HCT116 (cell line): Measurements from ENCODE around the gene DNMT1. TPM values are rescaled to one million over a fixed set of nuclear protein-coding genes. Genes with fewer than 3 reads are reported as not detected.

Source experiments
- ATAC-seq: fragments of 200-7000 bp; cut with Tn5 transposase; 2 replicates; pipeline ENCODE4 v1.9.1; 2020; ENCODE audit warnings: mild to moderate bottlenecking, moderate library complexity
- BruUV-seq: library from RNA; stranded (reverse); fragments of 400-500 nt; replicated peaks from 2 replicates; lab custom pipeline; 2021; lab: Mats Ljungman, UMichigan
- CTCF ChIA-PET: fragments of 300-600 bp; sonication (Branson Sonifier 250); formaldehyde crosslinking; loops from one replicate; lab custom pipeline; 2021; ENCODE audit warnings: antibody characterized with exemption; lab: Charles Lee
- POLR2A ChIA-PET: fragments of 300-600, 350-600 bp; sonication (Branson Sonifier 250); formaldehyde crosslinking; loops from one replicate; lab custom pipeline; 2021; ENCODE audit warnings: antibody characterized with exemption; lab: Charles Lee
- RAD21 ChIA-PET, 2 experiments: fragments of 300-600 bp; sonication (Branson Sonifier 250); formaldehyde crosslinking; loops; one replicate each; lab custom pipeline; 2023; ENCODE audit warnings: low total read pairs in 2 of 2; ENCODE audit not compliant: uncharacterized antibody in 2 of 2, unreplicated experiment in 2 of 2, low non-redundant PET in 1 of 2; lab: Charles Lee
- DNase-seq: peaks from one replicate; pipeline ENCODE4 v3.0.0-alpha.2; 2010; ENCODE audit warnings: low read depth, low spot score
- H2AFZ ChIP-seq: fragments of 200-600 bp; shearing (Covaris generic), sonication (generic); 2 replicates; pipeline ENCODE4 v1.6.1; 2017; ENCODE audit warnings: low read depth, mixed run types, mixed read lengths, antibody characterized with exemption, low read length; ENCODE audit not compliant: poor library complexity, severe bottlenecking
- H3K27ac ChIP-seq: 2 replicates; pipeline ENCODE4 v1.5.1; 2012; ENCODE audit warnings: low read depth, low read length
- H3K27me3 ChIP-seq: fragments of 200-600 bp; sonication (generic); 2 replicates; pipeline ENCODE4 v1.6.1; 2016; ENCODE audit warnings: mixed run types, low read length, mixed read lengths; ENCODE audit not compliant: insufficient read depth
- H3K36me3 ChIP-seq, 2 experiments: fragments of 200-500 bp in 1 of 2; fragments of 200-600 bp in 1 of 2; sonication (Bioruptor generic) in 1 of 2; sonication (generic) in 1 of 2; 2 replicates each; pipeline versions ENCODE4 v1.5.1 to v1.6.1; 2014 to 2016; ENCODE audit warnings: low read length in 2 of 2, inconsistent platforms in 1 of 2, mixed read lengths in 1 of 2, mixed run types in 1 of 2; ENCODE audit not compliant: insufficient read depth in 2 of 2, control insufficient read depth in 1 of 2
- H3K4me1 ChIP-seq, 2 experiments: fragments of 200-600 bp in 1 of 2; sonication (generic) in 1 of 2; 2 replicates each; pipeline versions ENCODE4 v1.5.1 to v1.6.1; 2012 to 2017; ENCODE audit warnings: low read length in 2 of 2, inconsistent platforms in 1 of 2, mild to moderate bottlenecking in 1 of 2, mixed read lengths in 1 of 2, mixed run types in 1 of 2, moderate library complexity in 1 of 2; ENCODE audit not compliant: insufficient read depth in 2 of 2, control insufficient read depth in 1 of 2
- H3K4me2 ChIP-seq: fragments of 200-600 bp; sonication (generic); 2 replicates; pipeline ENCODE4 v1.6.1; 2017; ENCODE audit warnings: mixed run types, low read length, mixed read lengths
- H3K4me3 ChIP-seq, 2 experiments: fragments of 200-600 bp in 1 of 2; sonication (generic) in 1 of 2; replicated peaks in 1 of 2; 2 replicates each; pipeline ENCODE4 v1.5.1; 2011 to 2016; ENCODE audit warnings: low read length in 2 of 2, control low read depth in 1 of 2, low read depth in 1 of 2, mild to moderate bottlenecking in 1 of 2, mixed read lengths in 1 of 2, mixed run types in 1 of 2
- H3K79me2 ChIP-seq: fragments of 200-600 bp; sonication (generic); 2 replicates; pipeline ENCODE4 v1.6.1; 2017; ENCODE audit warnings: mild to moderate bottlenecking, mixed run types, low read length, moderate library complexity, mixed read lengths; ENCODE audit not compliant: insufficient read depth
- H3K9ac ChIP-seq: fragments of 200-600 bp; sonication (generic); 2 replicates; pipeline ENCODE4 v1.6.1; 2016; ENCODE audit warnings: low read length, mixed read lengths
- H3K9me2 ChIP-seq: fragments of 200-600 bp; sonication (generic), shearing (Covaris generic); 2 replicates; pipeline ENCODE4 v1.6.1; 2017; ENCODE audit warnings: mixed run types, mild to moderate bottlenecking, moderate library complexity; ENCODE audit not compliant: insufficient read depth
- H3K9me3 ChIP-seq, 2 experiments: fragments of 200-500 bp in 1 of 2; fragments of 200-600 bp in 1 of 2; sonication (Bioruptor generic) in 1 of 2; sonication (generic) in 1 of 2; 2 replicates each; pipeline ENCODE4 v1.6.1; 2014 to 2017; ENCODE audit warnings: low read length in 2 of 2, mixed read lengths in 2 of 2, inconsistent platforms in 1 of 2, low read depth in 1 of 2, mild to moderate bottlenecking in 1 of 2, mixed run types in 1 of 2, moderate library complexity in 1 of 2; ENCODE audit not compliant: control insufficient read depth in 1 of 2, insufficient read depth in 1 of 2
- H4K20me1 ChIP-seq: fragments of 200-600 bp; sonication (generic), shearing (Covaris generic); 2 replicates; pipeline ENCODE4 v1.6.1; 2017; ENCODE audit warnings: mixed run types, mild to moderate bottlenecking, moderate library complexity; ENCODE audit not compliant: insufficient read depth
- ATF3 ChIP-seq: IDR thresholded peaks from 2 replicates; pipeline ENCODE4 v1.6.1; 2012
- CEBPB ChIP-seq: IDR thresholded peaks from 2 replicates; pipeline ENCODE4 v1.6.1; 2012; ENCODE audit warnings: low read depth
- CTCF ChIP-seq, 3 experiments: fragments of 200-600 bp in 1 of 3; sonication (generic) in 1 of 3; IDR thresholded peaks in 2 of 3; conservative IDR thresholded peaks in 1 of 3; 2 replicates each; pipeline ENCODE4 v1.5.1; 2012 to 2017; ENCODE audit warnings: low read depth in 2 of 3, low read length in 2 of 3, antibody characterized with exemption in 1 of 3, borderline replicate concordance in 1 of 3, control low read depth in 1 of 3, mild to moderate bottlenecking in 1 of 3, mixed read lengths in 1 of 3, mixed run types in 1 of 3, moderate library complexity in 1 of 3; ENCODE audit not compliant: insufficient read depth in 1 of 3
- EZH2 ChIP-seq: fragments of 200-600 bp; sonication (generic); IDR thresholded peaks from 2 replicates; pipeline ENCODE4 v1.6.1; 2017; ENCODE audit warnings: antibody characterized with exemption, mixed run types
- EZH2phosphoT487 ChIP-seq: fragments of 200-600 bp; IDR thresholded peaks from 2 replicates; pipeline ENCODE4 v1.6.1; 2018; ENCODE audit warnings: antibody characterized with exemption, borderline replicate concordance
- JUND ChIP-seq: IDR thresholded peaks from 2 replicates; pipeline ENCODE4 v1.6.1; 2012
- MAX ChIP-seq: IDR thresholded peaks from 2 replicates; pipeline ENCODE4 v1.6.1; 2012
- TCF7L2 ChIP-seq: IDR thresholded peaks from 2 replicates; pipeline ENCODE4 v1.7.0; 2011; ENCODE audit warnings: borderline replicate concordance, inconsistent platforms; ENCODE audit not compliant: insufficient read depth, insufficient read length; ENCODE audit errors: extremely low read depth
- YY1 ChIP-seq: IDR thresholded peaks from 2 replicates; pipeline ENCODE4 v1.6.1; 2011; ENCODE audit warnings: low read length, low read depth, moderate library complexity, mild to moderate bottlenecking; ENCODE audit not compliant: insufficient replicate concordance; ENCODE audit errors: extremely low read depth
- ZFX ChIP-seq: fragments of 450-650 bp; IDR thresholded peaks from 2 replicates; pipeline ENCODE4 v1.6.1; 2017
- ZNF274 ChIP-seq: fragments of 200-500 bp; sonication (Bioruptor generic); IDR thresholded peaks from 2 replicates; pipeline ENCODE4 v1.6.1; 2014; ENCODE audit warnings: mild to moderate bottlenecking, low read depth, low read length, inconsistent platforms
- intact Hi-C: fragments of 100-400 bp; cut with micrococcal nuclease; formaldehyde crosslinking; loops from 2 replicates; pipeline ENCODE4 v1.10.0; 2022
- total RNA-seq: library from RNA; stranded (reverse); gene quantifications from one replicate; pipeline ENCODE4 v1.2.1, GENCODE V29; 2021; ENCODE audit not compliant: unreplicated experiment

The DNMT1 gene
- total RNA-seq, 1 experiment from 2014 or later = 235 TPM

- no TSS peak for BruUV-seq
- Histone ChIP-seq H3K4me3 (no peak overlapping the region), H3K36me3 (peaks cover 63 to 77% of the 10 kb centered on the region in 2 experiments), H3K9ac (no peak overlapping the region), H3K4me2 (no peak overlapping the region), H3K9me2 (no peaks in the 10 kb centered on the region), H3K79me2 (peaks cover 16% of the 10 kb centered on the region; the same call in 1 of the 2 replicates), H3K27ac (no peak overlapping the region), H3K9me3 (no peaks in the 10 kb centered on the region), H3K4me1 (no peaks in the 10 kb centered on the region), H2AFZ (no peak overlapping the region), H4K20me1 (no peaks in the 10 kb centered on the region), H3K27me3 (no peaks in the 10 kb centered on the region)
- no peak for ATAC-seq
- no peak for TF ChIP-seq CTCF (IDR thresholded peaks at IDR 0.05 in 2 of 3, conservative IDR thresholded peaks at IDR 0.05 in 1 of 3; ENCODE audit: borderline replicate concordance in 1 of 3, insufficient read depth in 1 of 3, low read depth in 2 of 3, low read length in 2 of 3)
- no peak for TF ChIP-seq ZNF274
- TF ChIP-seq JUND = no peak
- no peak for TF ChIP-seq YY1
- TF ChIP-seq ZFX = no peak
- no peak for TF ChIP-seq EZH2
- no peak for TF ChIP-seq CEBPB
- TF ChIP-seq TCF7L2 = no peak
- no peak for TF ChIP-seq ATF3
- no peak for TF ChIP-seq EZH2phosphoT487
- TF ChIP-seq MAX = no peak
- no peak for DNase-seq
- POLR2A ChIA-PET = no interaction called here
- CTCF ChIA-PET = no interaction called here
- intact Hi-C loops = no loop called here
- RAD21 ChIA-PET = no interaction called here
Observed at GRCh38 chr19:10146142-10146541, 48.6 kb downstream of the DNMT1 start.
